ENCODE results near the gene SLC16A14. TPM values are rescaled to one million over a fixed set of nuclear protein-coding genes. Genes with fewer than 3 reads are reported as not detected.

SLC16A14 gene
- total RNA-seq, 2 donors from 2014 or later = 5.3 to 7.9 TPM

DNA sequence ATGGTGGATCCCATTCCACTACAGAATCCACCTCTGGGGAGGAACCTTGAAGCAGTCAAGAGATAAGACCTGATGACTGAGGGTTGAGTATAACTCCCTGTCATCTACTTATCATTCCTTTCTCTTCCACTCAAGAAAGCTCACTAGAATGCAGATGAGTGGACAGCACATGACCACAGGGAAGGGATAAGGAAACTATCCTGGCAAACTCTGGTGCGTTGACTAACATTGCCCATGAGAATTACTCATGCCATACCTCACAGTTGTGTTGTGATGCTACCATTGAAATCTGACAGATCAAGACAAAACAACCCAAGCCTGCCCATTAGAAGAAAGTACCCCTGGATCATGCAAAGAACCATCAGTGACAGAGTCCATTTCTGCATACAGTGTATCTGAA is 26.5 kb downstream of the SLC16A14 start:
- Histone ChIP-seq H3K9me3 (no peaks in the 10 kb centered on the region), H3K36me3 (no peaks in the 10 kb centered on the region), H3K27ac (no peak overlapping the region), H3K9ac (ENCODE audit: low read depth in 2 of 2, low read length in 2 of 2) (no peak overlapping the region), H3K4me1 (no peaks in the 10 kb centered on the region), H3K27me3 (no peaks in the 10 kb centered on the region), H3K4me3 (no peak overlapping the region)
- no peak for DNase-seq
- TF ChIP-seq, protein P1, sequence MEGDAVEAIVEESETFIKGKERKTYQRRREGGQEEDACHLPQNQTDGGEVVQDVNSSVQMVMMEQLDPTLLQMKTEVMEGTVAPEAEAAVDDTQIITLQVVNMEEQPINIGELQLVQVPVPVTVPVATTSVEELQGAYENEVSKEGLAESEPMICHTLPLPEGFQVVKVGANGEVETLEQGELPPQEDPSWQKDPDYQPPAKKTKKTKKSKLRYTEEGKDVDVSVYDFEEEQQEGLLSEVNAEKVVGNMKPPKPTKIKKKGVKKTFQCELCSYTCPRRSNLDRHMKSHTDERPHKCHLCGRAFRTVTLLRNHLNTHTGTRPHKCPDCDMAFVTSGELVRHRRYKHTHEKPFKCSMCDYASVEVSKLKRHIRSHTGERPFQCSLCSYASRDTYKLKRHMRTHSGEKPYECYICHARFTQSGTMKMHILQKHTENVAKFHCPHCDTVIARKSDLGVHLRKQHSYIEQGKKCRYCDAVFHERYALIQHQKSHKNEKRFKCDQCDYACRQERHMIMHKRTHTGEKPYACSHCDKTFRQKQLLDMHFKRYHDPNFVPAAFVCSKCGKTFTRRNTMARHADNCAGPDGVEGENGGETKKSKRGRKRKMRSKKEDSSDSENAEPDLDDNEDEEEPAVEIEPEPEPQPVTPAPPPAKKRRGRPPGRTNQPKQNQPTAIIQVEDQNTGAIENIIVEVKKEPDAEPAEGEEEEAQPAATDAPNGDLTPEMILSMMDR (IDR thresholded peaks at IDR 0.05) = no peak
- intact Hi-C loops (cut with DNase I) = no loop called here

DNA sequence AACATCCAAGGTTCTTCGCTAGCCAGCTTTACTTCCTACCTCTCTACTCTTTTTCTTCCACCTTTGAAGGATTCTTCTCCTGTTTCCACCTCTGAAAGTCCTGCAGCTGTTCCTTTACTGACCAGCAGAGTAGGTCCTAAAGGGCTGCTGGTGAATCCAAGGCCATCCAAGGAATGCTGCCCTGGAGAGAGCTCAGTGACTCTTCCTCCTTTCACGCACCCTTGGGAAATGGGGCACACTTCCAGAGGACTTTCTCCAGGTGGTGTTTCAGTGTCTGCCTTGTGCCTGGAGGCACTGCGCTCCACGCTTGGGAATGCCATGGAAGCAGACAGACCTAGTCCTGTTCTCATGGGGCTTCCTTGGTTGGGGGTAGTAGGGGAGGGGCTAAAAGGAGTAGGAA is 45.4 kb downstream of the SLC16A14 start:
- H3K4me3 ChIP-seq = no peak overlapping the region
- H3K9ac ChIP-seq (ENCODE audit: low read depth in 2 of 2, low read length in 2 of 2) = no peak overlapping the region
- intact Hi-C loops (cut with DNase I) = no loop called here
- H3K4me1 ChIP-seq = no peaks in the 10 kb centered on the region
- no peaks in the 10 kb centered on the region for H3K27me3 ChIP-seq
- DNase-seq = no peak
- TF ChIP-seq, protein P1 (IDR thresholded peaks at IDR 0.05) = no peak
- no peaks in the 10 kb centered on the region for H3K9me3 ChIP-seq
- H3K27ac ChIP-seq = no peak overlapping the region
- H3K36me3 ChIP-seq = no peaks in the 10 kb centered on the region

DNA sequence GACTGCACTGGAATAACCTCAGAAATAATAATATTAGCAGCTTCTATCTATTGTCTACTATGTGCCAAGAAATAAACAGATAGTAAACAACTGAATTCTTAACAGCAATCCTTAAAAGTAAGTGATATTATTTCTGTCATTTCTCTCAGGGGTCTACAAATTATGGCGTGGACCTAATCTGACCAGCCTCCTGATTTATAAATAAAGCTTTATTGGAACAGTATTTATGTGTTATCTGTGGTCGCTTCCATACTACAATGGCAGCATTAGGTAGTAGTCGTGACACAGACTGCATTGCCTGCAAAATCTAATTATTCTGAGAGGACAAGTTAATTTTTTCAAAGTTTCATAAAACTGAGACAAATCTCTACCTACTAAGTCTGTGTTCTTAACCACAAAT is 49.0 kb downstream of the SLC16A14 start:
- H3K9ac ChIP-seq (ENCODE audit: low read depth in 2 of 2, low read length in 2 of 2) = no peak overlapping the region
- no peak overlapping the region for H3K27ac ChIP-seq
- no peak overlapping the region for H3K4me3 ChIP-seq
- no peaks in the 10 kb centered on the region for H3K9me3 ChIP-seq
- no peaks in the 10 kb centered on the region for H3K4me1 ChIP-seq
- no peak for DNase-seq
- intact Hi-C loops (cut with DNase I) = no loop called here
- TF ChIP-seq, protein P1 (IDR thresholded peaks at IDR 0.05) = no peak
- H3K27me3 ChIP-seq = no peaks in the 10 kb centered on the region
- no peaks in the 10 kb centered on the region for H3K36me3 ChIP-seq

DNA sequence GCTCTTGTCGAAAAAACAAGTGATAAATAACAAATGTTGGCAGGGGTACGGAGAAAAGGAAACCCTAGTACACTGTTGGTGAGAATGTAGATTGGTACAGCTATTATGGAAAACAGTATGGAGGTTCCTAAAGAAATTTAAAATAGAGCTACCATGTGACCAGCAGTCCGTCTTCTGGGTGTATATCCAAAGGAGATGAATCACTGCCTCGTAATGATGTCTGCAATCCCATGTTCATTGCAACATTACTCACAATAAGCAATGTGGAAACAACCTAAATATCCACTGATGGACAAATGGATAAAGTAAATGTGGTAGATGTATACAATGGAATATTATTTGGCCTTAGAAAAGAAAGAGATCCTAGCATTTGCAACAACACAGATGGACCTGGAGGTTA is 50.6 kb downstream of the SLC16A14 start:
- DNase-seq = no peak
- Histone ChIP-seq H3K4me1 (no peaks in the 10 kb centered on the region), H3K9ac (ENCODE audit: low read depth in 2 of 2, low read length in 2 of 2) (no peak overlapping the region), H3K27ac (no peak overlapping the region), H3K4me3 (no peak overlapping the region), H3K27me3 (no peaks in the 10 kb centered on the region), H3K9me3 (no peaks in the 10 kb centered on the region), H3K36me3 (no peaks in the 10 kb centered on the region)
- TF ChIP-seq, protein P1 (IDR thresholded peaks at IDR 0.05) = no peak
- intact Hi-C loops (cut with DNase I) = no loop called here

DNA sequence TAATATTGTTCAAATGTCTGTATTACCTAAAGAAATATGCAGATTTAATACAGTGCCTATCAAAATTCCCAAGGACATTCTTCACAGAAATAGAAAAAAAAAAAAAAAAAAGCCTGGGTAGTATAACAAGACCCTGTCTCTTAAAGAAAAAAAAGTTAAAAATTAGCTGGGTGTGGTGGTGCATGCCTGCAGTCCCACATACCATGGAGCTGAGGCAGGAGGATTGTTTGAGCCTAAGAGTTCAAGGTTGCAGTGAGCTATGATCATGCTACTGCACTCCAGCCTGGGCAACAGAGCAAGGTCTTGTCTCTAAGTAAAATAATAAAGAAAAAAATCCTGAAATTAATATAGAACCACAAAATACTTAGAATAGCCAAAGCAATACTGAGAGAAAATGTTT is 51.9 kb downstream of the SLC16A14 start:
- Histone ChIP-seq H3K36me3 (no peaks in the 10 kb centered on the region), H3K9ac (ENCODE audit: low read depth in 2 of 2, low read length in 2 of 2) (no peak overlapping the region), H3K27me3 (no peaks in the 10 kb centered on the region), H3K4me1 (no peaks in the 10 kb centered on the region), H3K9me3 (no peaks in the 10 kb centered on the region), H3K4me3 (no peak overlapping the region), H3K27ac (no peak overlapping the region)
- intact Hi-C loops (cut with DNase I) = no loop called here
- TF ChIP-seq, protein P1 (IDR thresholded peaks at IDR 0.05) = no peak
- no peak for DNase-seq
